ENCODE results near the gene CFAP61. TPM values are rescaled to one million over a fixed set of nuclear protein-coding genes. Genes with fewer than 3 reads are reported as not detected.
"Not testable (repeated sequence)": the region's sequence is repeated elsewhere in the genome, so short reads cannot be mapped to it uniquely, and the experiment has no call there.

The CFAP61 gene
- polyA plus RNA-seq, 1 donor, result 2.8 TPM

GRCh38 chr20:20327746-20328145, 275.4 kb downstream of the CFAP61 start:
- DNase-seq, result no peak

GRCh38 chr20:20329564-20329963, 277.2 kb downstream of the CFAP61 start:
- no peak for DNase-seq

GRCh38 chr20:20331156-20331555, 278.8 kb downstream of the CFAP61 start:
- DNase-seq, result no peak

- no peak for DNase-seq
Measured at GRCh38 chr20:20331817-20332216, 279.5 kb downstream of the CFAP61 start.

- DNase-seq, result no peak
Measured at GRCh38 chr20:20333866-20334265, 281.5 kb downstream of the CFAP61 start.

GRCh38 chr20:20334489-20334888, 282.2 kb downstream of the CFAP61 start:
- no peak for DNase-seq

GRCh38 chr20:20338133-20338730, 285.9 kb downstream of the CFAP61 start:
- DNase-seq, result no peak

GRCh38 chr20:20340443-20340842, 288.1 kb downstream of the CFAP61 start:
- no peak for DNase-seq

GRCh38 chr20:20341371-20341770, 289.0 kb downstream of the CFAP61 start:
- no peak for DNase-seq

GRCh38 chr20:20342066-20342465, 289.7 kb downstream of the CFAP61 start:
- no peak for DNase-seq

- no peak for DNase-seq
Measured at GRCh38 chr20:20343932-20344331, 291.6 kb downstream of the CFAP61 start.

- no peak for DNase-seq
Measured at GRCh38 chr20:20344476-20344875, 292.1 kb downstream of the CFAP61 start.

- no peak for DNase-seq
Measured at GRCh38 chr20:20353576-20353975, 301.2 kb downstream of the CFAP61 start.

- DNase-seq, result not testable (repeated sequence)
Measured at GRCh38 chr20:20355503-20355902, 303.2 kb downstream of the CFAP61 start.

GRCh38 chr20:20358801-20359200, 306.5 kb downstream of the CFAP61 start:
- no peak for DNase-seq

GRCh38 chr20:20359628-20360027, 307.3 kb downstream of the CFAP61 start:
- DNase-seq, result no peak

- peak; percentile 71 for DNase-seq
Measured at GRCh38 chr20:20360464-20360863, 308.1 kb downstream of the CFAP61 start.

- no peak for DNase-seq
Measured at GRCh38 chr20:20362774-20363433, 310.6 kb downstream of the CFAP61 start.

GRCh38 chr20:20363434-20363798, 311.1 kb downstream of the CFAP61 start:
- DNase-seq, result no peak

GRCh38 chr20:20363799-20364592, 311.7 kb downstream of the CFAP61 start:
- DNase-seq, result no peak

GRCh38 chr20:20364593-20365479, 312.5 kb downstream of the CFAP61 start:
- no peak for DNase-seq

- no peak for DNase-seq
Measured at GRCh38 chr20:20365480-20366161, 313.3 kb downstream of the CFAP61 start.
